GM18499 (cell line): ENCODE data around the gene CGB8.

ENCODE experiments used
- ATAC-seq: cut with Tn5 transposase; IDR thresholded peaks from one replicate; pipeline ENCODE4 v1.9.1; 2021; ENCODE audit warnings: moderate number of reproducible peaks; ENCODE audit not compliant: insufficient read depth, unreplicated experiment

CGB8 gene

DNA sequence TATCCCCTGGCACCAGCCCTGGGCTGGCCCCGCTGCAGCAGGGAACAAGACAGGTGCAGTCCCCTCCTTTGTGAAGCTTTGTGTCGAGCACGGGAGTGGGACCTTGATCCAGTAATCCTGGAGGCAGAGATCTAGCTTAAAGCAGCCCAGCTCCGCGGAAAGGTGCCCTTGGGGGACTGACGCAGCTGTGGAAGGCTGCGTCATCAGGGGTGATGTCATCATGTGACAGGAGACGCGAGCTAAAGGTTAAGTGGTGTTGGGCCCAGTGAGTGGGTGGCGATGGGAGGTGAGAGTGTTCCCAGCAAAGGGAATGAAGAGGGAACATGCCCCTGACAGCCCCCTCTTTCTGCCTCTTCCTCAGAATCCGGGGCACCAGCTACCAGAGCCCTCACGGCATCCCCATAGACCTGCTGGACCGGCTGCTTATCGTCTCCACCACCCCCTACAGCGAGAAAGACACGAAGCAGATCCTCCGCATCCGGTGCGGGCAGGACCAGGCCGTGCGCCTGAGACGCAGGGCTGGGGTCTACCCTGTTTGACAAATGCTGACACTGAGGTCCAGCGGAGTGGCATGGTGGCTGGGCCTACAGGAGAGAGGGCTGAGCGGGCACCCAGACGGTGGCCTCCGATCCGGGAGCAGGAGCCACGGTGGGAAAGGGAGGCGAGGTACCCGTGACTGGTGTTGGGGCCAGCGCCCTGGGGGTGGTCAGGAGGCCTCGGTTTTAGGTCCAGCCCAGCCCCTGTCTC is 34.6 kb downstream of the CGB8 start:
- ATAC-seq = no peak

DNA sequence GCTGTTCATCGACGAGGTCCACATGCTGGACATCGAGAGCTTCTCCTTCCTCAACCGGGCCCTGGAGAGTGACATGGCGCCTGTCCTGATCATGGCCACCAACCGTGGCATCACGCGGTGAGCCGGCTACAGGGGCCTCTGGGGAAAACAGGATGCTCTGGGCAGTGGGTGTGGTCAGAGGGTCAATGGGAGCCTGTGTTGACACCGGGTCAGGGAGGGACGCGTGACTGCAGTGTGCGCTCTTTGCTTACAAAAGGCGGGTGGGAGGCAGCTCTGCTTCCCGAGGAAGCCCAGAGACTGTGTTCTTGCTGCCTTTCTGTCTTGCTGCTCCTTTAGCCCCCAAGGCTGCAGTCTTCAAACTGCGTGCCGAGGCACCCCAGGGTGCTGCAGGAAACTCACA is 37.7 kb downstream of the CGB8 start:
- ATAC-seq = no peak

DNA sequence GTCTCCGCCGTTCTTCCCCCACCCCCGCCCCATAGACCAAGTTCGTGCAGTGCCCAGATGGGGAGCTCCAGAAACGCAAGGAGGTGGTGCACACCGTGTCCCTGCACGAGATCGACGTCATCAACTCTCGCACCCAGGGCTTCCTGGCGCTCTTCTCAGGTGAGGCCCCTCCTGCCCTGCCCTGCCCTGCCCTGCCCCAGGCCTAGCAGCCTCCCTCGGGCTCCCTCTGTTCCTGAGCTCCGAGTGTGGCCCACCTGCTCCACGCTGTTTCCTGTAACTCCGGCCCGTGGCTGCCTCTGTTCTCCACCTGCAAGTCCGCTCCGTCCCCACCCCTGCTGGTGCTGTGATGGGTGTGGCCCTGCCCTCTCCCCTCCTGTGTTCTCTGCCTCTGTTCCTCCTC is 38.5 kb downstream of the CGB8 start:
- ATAC-seq = no peak

DNA sequence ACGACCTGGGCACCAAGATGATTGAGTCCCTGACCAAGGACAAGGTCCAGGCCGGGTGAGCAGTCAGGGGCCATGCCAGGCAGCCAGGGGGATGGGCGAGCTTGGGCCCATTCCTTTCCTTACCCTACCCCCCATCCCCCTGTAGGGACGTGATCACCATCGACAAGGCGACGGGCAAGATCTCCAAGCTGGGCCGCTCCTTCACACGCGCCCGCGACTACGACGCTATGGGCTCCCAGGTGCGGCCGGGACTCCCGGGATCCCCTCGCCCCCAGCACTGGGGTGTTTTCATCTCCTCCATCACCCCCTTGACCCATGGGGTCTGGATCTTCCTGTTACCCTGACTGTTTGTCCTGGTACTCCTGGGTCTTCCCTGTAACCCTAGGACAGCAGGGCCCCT is 39.1 kb downstream of the CGB8 start:
- no peak for ATAC-seq

DNA sequence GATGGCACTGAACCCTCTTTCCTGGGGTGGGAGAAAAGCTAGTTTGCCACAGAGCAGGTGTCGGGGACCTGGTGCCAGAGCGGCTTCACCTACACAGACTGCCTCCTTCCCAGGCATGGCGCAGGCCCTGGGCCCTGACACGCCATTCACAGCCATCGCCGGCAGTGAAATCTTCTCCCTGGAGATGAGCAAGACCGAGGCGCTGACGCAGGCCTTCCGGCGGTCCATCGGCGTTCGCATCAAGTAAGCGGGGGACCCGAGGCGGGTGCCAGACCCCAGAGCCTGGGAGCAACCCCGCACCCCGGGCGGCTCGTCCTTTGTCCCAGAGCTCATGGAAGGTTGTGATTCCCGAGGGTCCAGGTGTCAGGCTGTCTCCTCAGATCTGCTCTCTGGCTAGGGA is 42.0 kb downstream of the CGB8 start:
- ATAC-seq = no peak

DNA sequence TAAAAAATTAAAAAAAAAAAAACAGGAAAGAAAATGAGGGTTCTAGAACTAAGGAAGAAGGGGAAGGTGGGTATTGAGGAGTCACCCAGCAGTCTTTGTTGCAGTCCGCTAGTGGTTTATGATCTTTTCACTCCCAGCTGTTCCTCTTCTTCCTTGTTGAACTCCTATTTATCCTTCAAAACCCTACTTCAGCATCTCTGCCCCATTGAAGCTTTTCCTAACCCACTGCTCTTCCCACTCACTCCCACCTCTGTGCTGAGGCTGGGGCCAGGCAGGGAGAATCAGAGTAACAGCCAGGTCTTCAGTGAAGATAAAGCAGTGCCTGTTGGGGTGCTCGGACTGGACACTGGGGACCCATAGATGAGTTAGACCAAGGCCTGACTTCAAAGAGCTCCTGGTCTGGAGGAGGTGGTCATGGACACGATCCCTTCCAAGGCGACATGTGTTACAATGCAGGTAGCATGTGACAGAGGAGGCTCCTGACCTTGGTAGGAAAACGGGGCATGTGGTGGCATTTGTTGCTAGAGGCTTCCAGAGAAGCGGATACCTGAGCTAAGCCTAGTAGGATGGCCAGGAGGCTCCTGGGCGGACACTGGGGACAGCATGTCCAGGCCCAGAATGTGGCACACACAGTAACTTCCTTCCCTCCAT is 43.8 kb downstream of the CGB8 start:
- ATAC-seq = no peak

DNA sequence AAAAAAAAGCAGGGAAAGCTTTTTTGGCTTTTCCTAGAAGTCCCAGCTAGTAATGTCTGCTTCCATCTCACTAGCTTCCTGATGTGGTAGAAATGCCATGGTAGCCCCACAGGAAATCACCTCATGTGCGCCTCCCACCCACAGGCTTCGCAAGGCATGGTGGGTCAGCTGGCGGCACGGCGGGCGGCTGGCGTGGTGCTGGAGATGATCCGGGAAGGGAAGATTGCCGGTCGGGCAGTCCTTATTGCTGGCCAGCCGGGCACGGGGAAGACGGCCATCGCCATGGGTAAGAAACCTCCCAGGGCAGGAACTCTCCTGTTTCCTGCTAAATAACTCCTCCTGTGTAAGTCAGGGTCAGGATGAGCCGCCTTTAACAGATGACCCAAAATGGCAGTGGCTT is 44.8 kb downstream of the CGB8 start:
- no peak for ATAC-seq

DNA sequence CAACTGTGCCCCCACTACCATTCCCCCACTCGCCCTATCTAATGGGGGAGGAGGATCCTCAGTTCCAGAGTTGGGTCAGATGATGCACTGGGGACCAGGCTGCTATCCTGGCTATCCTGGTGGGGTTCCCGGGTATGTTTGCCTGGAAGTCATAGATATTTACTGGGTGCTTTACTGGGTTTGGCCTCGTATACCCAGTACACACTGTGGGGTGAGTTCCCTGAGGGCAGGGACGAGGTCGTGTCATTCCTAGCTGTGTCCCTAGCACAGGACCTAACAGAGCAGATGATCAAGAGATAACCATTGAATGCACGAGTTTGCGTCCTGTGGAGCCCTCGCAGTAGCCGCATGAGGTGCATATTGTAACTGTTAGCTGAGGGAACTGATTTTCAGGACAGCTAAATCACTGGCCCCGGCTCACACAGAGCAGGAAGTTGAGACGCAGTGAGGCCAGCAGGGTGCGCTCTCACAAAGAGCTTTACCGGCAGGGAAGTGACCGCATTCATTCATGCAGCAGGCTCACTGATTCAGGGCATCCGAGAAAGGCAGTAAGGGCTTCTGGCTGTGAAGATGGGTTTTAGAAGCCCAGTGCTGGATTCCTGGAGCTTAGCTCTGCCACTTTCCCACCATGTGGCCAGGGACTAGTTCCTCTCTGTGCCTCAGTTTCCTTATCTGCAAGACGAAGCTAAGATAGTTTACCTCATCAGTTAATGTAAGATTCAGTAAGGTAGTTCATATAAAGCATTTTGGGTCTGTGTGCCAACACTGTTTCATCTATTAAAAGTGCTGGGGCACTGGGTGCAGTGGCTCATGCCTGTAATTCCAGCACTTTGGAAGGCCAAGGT is 49.2 kb downstream of the CGB8 start:
- no peak for ATAC-seq

DNA sequence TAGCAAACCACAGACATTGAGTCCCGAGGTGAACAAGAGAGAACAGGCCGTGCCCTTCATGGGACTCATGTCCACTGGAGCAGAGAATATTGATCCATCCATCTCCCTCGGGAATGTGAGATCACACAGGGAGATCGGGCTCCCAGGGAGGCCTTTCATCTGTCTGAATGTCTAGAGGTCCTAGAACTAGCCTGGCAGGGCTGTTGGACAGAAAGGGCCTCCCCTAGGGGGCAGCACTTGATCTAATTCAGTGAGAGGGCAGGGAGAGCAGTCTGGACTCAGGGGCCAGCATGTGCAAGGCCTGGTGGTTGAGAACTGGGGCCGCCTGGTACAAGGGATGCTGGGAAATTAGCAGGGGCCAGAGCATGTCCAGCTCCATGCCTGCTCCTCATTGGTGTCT is 50.9 kb downstream of the CGB8 start:
- ATAC-seq = no peak
